ENCODE results near the gene CAPN15.
A peak's percentile ranks its signal among the peaks of the same experiment; 100 is the strongest.

Gene CAPN15

DNA sequence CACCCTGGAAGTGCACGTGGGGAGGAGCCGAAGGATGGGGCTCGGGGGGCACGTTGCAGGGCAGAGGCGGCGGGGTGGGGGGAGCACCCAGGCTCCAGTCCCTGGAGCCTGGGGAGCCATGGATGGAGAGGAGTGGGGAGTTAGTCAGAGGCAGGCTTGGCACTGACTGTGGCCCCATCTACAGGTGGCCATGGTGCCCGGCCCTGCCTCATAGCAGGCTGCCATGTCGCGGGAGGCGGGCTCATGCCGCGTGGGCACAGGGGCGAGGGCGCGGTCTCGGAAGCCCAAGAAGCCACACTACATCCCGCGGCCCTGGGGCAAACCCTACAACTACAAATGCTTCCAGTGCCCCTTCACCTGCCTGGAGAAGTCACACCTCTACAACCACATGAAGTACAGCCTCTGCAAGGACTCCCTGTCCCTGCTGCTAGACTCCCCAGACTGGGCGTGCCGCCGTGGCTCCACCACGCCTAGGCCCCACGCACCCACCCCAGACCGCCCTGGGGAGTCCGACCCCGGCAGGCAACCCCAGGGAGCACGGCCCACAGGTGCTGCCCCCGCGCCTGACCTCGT lies 35.6 kb downstream of the CAPN15 start:
- DNase-seq: no peak

GRCh38 chr16:564690-565418 lies 37.3 kb downstream of the CAPN15 start:
- no peak for DNase-seq

- peak; percentile 56 for DNase-seq
Observed at GRCh38 chr16:565419-566330, 38.2 kb downstream of the CAPN15 start.

- peak; percentile 95 for DNase-seq
Observed at GRCh38 chr16:566475-567372, 39.2 kb downstream of the CAPN15 start, which contains the start of gene NHLRC4. TSS of gene NHLRC4 (plus strand) at chr16:567005. CDS start at chr16:568048, 1,043 bp downstream.

GRCh38 chr16:567373-568256 lies 40.1 kb downstream of the CAPN15 start:
- no peak for DNase-seq

GRCh38 chr16:568401-569258 lies 41.1 kb downstream of the CAPN15 start:
- DNase-seq: peak; percentile 91

DNA sequence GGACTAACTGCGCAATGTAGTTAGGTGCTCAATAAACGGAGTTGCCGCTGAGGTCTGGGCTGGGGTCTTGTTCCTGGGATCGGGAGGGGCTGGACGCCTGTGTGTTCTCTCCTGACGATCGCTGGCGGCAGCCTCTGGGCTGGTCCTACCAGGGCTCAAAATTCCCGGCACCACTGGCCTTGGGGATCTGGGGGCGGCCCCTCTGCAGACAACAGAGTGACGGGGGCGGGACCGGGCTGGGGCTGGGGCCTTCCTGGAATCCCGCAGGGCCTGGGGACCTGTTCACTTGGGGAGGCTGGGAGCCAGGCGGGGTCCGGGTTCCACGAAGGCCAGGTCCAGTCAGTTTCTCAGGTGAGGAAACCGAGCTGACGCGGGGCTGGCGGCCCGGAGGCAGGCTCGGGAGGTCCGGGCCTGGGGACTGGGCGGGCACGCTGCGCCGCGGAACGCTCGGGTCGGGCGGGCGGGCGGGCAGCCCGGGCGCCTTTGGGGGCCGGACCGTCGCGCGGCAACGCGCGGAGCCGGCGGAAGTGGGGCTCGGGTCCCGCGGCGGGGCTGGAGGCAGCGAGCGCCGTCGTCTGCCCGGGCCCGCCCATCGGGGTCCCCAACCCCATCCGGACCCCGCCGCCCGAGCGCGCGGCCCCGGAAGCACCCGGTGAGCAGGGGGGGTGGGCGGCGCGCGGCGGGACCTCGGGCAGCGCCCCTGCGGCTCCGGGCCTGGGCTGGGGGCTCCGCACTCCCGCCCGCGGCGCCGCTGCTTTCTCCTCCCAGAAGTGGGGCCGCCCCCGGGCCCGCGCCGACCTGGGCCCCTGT lies 42.1 kb downstream of the CAPN15 start, which contains the start of gene PIGQ:
Gene PIGQ (plus strand): TSS at position 524 of the 810 bp plus-strand sequence. CDS start 4,107 bp downstream, outside the sequence.
- DNase-seq: peak; percentile 78

DNA sequence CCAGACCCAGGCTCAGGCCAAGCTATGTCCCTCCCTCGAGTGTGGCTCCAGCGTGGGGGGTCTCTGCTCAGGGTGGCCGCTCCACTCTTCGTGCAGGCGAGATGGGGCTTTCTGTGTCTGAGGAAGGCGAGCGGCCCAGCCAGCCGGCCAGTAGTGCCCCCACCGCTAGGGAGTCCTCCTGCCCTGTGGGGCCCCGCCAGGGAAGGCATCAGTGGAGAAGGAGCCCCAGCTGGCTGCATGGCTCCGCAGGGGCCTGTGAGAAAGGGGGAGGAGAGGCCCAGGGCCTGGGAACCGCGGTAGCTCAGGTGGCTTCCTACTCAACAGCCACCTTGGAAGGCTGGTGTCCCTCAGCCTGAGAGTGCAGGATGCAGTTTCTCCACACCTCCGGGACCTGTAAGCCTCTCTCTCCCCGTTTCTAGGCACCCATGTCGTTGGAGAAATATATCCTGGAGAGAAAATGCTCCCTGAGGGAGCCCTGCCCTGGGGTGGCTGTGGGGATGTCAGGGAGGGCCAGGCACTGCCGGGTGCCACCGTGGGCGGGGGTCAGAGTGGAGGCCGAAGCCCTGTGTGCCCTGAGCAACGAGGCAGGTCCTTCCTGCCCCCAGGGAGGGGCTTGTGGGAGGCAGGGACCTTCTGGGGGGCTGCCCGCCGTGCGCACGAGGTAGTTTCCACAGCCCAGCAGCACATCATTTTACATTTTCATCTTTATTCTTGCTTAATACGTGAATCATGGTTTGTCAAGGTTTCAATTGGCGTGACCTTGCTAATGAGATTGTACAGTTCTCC lies 45.5 kb downstream of the CAPN15 start:
- no peak for DNase-seq

GRCh38 chr16:574021-574760 lies 46.7 kb downstream of the CAPN15 start:
- no peak for DNase-seq

DNA sequence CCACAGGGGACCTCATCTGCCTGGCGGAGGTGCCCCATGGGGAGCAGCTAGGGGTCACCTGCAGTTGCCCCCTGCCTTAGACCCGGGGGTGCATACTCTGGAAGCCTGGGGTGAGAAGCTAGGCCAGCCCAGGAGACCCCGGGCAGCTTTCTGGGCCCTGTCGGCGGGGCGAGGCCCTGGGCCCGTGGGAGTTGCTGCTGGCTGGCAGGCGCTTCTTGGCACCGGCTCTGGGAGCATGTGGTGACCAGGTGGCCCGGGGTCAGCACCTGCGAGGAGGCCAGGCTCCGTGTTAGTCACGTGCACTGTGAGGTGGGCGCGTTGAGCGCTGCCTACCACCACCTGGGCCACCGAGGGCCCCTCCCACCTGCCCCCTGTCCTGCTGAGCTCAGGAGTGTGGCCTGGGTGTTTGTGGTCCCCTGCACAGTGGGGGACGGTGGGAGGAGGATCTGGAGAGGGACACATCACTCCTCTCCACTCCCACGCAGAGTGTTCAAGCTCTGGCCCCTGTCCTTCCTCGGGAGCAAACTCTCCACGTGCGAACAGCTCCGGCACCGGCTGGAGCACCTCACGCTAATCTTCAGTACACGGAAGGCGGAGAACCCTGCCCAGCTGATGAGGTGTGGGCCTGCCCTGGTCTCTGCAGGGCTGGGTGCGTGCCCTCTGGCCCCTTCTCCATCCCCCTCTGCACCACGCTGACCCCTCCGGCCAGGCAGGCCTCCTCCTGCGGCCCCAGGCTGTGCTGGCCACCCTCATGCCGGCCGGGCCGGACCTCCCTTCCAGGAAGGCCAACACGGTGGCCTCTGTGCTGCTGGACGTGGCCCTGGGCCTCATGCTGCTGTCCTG lies 48.1 kb downstream of the CAPN15 start:
- no peak for DNase-seq

GRCh38 chr16:576197-576822 lies 48.8 kb downstream of the CAPN15 start:
- peak; percentile 41 for DNase-seq

DNA sequence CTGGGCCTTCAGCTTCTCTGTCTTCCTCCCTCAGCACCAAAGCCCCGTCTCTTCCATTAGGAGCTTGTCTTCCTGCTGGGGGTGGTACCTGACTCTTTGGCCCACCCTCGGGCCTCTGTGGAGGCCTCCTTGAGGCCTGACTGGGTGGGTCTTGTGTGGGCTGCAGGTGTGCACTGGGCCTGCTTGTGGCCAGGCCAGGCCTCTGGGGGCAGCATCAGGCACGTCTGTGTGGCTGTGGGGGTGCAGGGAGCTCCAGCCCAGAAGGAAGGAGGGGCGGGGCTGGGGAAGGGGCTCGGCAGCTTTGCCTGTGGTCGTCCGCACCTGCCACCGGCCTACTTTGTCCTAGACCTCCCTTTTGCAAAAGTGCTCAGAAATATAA lies 49.3 kb downstream of the CAPN15 start:
- no peak for DNase-seq

GRCh38 chr16:577796-578195 lies 50.3 kb downstream of the CAPN15 start:
- no peak for DNase-seq

DNA sequence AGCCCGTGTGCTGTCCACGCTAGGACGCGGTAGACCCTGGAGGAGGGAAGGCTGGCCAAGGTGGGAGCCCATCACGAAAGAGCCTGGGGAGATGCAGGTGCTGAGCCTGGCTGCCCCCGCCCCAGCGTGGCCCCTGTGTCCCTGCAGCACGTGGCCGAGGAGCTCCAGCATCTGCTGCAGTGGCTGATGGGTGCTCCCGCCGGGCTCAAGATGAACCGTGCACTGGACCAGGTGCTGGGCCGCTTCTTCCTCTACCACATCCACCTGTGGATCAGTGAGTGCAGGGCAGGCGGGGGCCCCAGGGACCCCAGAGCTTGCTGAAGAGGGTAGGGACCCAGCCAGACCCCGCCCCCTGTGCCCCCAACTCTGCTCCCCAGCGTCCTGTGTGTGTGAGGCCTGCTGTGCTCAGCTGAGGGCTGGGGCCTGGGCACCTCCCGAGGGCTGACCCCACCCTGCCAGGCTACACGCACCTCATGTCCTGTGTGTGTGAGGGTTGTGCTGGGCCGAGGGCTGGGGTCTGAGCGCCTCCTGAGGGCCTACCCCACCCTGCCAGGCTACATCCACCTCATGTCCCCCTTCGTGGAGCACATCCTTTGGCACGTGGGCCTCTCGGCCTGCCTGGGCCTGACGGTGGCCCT lies 50.8 kb downstream of the CAPN15 start:
- DNase-seq: no peak

DNA sequence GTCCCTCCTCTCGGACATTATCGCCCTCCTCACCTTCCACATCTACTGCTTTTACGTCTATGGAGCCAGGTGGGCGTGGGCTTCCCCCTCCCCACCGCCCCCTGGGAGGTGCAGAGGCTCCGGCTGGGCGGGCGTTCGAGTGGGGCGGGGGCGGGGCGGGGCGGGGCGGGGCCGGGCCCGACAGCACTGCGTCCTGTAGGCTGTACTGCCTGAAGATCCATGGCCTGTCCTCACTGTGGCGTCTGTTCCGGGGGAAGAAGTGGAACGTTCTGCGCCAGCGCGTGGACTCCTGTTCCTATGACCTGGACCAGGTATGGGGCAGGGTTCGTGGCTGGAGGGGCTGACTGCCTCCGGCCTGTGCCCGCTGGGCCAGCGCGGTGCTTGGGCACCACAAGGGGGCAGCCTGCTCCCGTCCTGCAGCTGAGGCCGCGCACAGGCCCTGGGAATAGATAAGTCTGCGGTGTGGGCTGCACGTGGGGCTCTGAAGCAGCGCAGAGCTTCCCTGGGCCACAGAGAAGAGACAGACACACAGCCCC lies 51.4 kb downstream of the CAPN15 start:
- DNase-seq: peak; percentile 97
